H1 (cell line): Measurements from ENCODE around the gene AGTR1. TPM values are rescaled to one million over a fixed set of nuclear protein-coding genes. Genes with fewer than 3 reads are reported as not detected.

ENCODE experiments used
- CTCF ChIA-PET: fragments of 300-600 bp; sonication (Branson Sonifier 250); formaldehyde crosslinking; loops from one replicate; lab custom pipeline; 2021; ENCODE audit not compliant: partially characterized antibody; lab: Charles Lee
- POLR2A ChIA-PET: fragments of 300-600 bp; sonication (Branson Sonifier 250); formaldehyde crosslinking; loops from one replicate; lab custom pipeline; 2021; ENCODE audit warnings: inconsistent platforms; ENCODE audit not compliant: partially characterized antibody; lab: Charles Lee
- DNase-seq, 2 experiments: peaks; one replicate each; pipeline versions ENCODE4 v3.0.0 to v3.0.0-alpha.2; 2010 to 2022; ENCODE audit warnings: low spot score in 2 of 2, low read depth in 1 of 2, mixed read lengths in 1 of 2
- FAIRE-seq: peaks from 2 replicates; lab custom pipeline; 2011; peaks lifted over from hg19 to GRCh38; lab: Jason Lieb, UNC
- H2AFZ ChIP-seq: 2 replicates; pipeline ENCODE4 v1.8.1; 2012; ENCODE audit warnings: low read length, inconsistent platforms
- H2AK5ac ChIP-seq: 2 replicates; pipeline ENCODE4 v1.6.1; 2013; ENCODE audit warnings: low read depth, low read length
- H2BK120ac ChIP-seq: replicated peaks from 2 replicates; pipeline ENCODE3; 2013; ENCODE audit warnings: low read depth, low read length, inconsistent platforms
- H2BK12ac ChIP-seq: 2 replicates; pipeline ENCODE4 v1.6.1; 2013; ENCODE audit warnings: low read depth, low read length
- H2BK15ac ChIP-seq: 2 replicates; pipeline ENCODE4 v1.6.1; 2013; ENCODE audit warnings: low read length
- H2BK20ac ChIP-seq: 2 replicates; pipeline ENCODE4 v1.6.1; 2013; ENCODE audit warnings: low read length
- H2BK5ac ChIP-seq: 2 replicates; pipeline ENCODE4 v1.6.1; 2013; ENCODE audit warnings: low read depth, low read length
- H3K14ac ChIP-seq: 2 replicates; pipeline ENCODE4 v1.6.1; 2013; ENCODE audit warnings: inconsistent platforms; ENCODE audit not compliant: insufficient read length
- H3K18ac ChIP-seq: 2 replicates; pipeline ENCODE4 v1.6.1; 2013; ENCODE audit warnings: low read length; ENCODE audit errors: extremely low read depth
- H3K23ac ChIP-seq: 2 replicates; pipeline ENCODE4 v1.6.1; 2013; ENCODE audit warnings: inconsistent platforms; ENCODE audit not compliant: insufficient read length
- H3K23me2 ChIP-seq: 2 replicates; pipeline ENCODE4 v1.6.1; 2013; ENCODE audit warnings: low read depth, low read length
- H3K27ac ChIP-seq: 2 replicates; pipeline ENCODE4 v1.6.1; 2011; ENCODE audit warnings: low read depth, low read length, inconsistent platforms
- H3K27me3 ChIP-seq, 4 experiments: replicated peaks in 1 of 4; 1 replicate in 1 of 4; 2 replicates in 3 of 4; pipeline versions ENCODE4 v1.6.1 to v1.8.1; 2011 to 2013; ENCODE audit warnings: low read length in 3 of 4, mild to moderate bottlenecking in 3 of 4, inconsistent platforms in 2 of 4, mixed read lengths in 2 of 4, moderate library complexity in 1 of 4; ENCODE audit not compliant: control insufficient read depth in 3 of 4, insufficient read depth in 3 of 4; ENCODE audit errors: extremely low read depth in 1 of 4
- H3K36me3 ChIP-seq, 4 experiments: 2 replicates each; pipeline versions ENCODE4 v1.6.1 to v1.8.1; 2011 to 2013; ENCODE audit warnings: mild to moderate bottlenecking in 4 of 4, low read length in 3 of 4, moderate library complexity in 2 of 4, control low read depth in 1 of 4, inconsistent platforms in 1 of 4; ENCODE audit not compliant: insufficient read depth in 4 of 4, control insufficient read depth in 2 of 4
- H3K4ac ChIP-seq: replicated peaks from 2 replicates; pipeline ENCODE3; 2013; ENCODE audit warnings: low read length, low read depth, mixed read lengths, inconsistent platforms; ENCODE audit not compliant: insufficient read length
- H3K4me1 ChIP-seq, 4 experiments: replicated peaks in 1 of 4; 1 replicate in 1 of 4; 2 replicates in 3 of 4; pipeline versions ENCODE4 v1.6.1 to v1.8.1; 2011 to 2013; ENCODE audit warnings: low read length in 3 of 4, inconsistent platforms in 2 of 4, mixed read lengths in 1 of 4; ENCODE audit not compliant: insufficient read depth in 4 of 4, control insufficient read depth in 3 of 4
- H3K4me2 ChIP-seq, 2 experiments: 2 replicates each; pipeline versions ENCODE4 v1.6.1 to v1.8.1; 2011 to 2013; ENCODE audit warnings: low read depth in 2 of 2, low read length in 2 of 2, control low read depth in 1 of 2, inconsistent platforms in 1 of 2, mild to moderate bottlenecking in 1 of 2; ENCODE audit not compliant: insufficient read depth in 1 of 2
- H3K4me3 ChIP-seq, 4 experiments: fragments of 200-600, 300-600 bp in 1 of 4; sonication (generic), shearing (Covaris generic), sonication (Bioruptor Twin) in 1 of 4; 2 replicates each; pipeline versions ENCODE4 v1.5.1 to v1.8.1; 2011 to 2016; ENCODE audit warnings: low read length in 4 of 4, low read depth in 3 of 4, control low read depth in 2 of 4, inconsistent platforms in 2 of 4, mild to moderate bottlenecking in 2 of 4, mixed read lengths in 1 of 4, moderate library complexity in 1 of 4; ENCODE audit not compliant: insufficient read depth in 2 of 4; ENCODE audit errors: extremely low read depth in 1 of 4
- H3K56ac ChIP-seq: replicated peaks from 2 replicates; pipeline ENCODE3; 2013; ENCODE audit warnings: low read depth, mild to moderate bottlenecking, mixed read lengths, low read length, inconsistent platforms; ENCODE audit not compliant: insufficient read length
- H3K79me1 ChIP-seq: 2 replicates; pipeline ENCODE4 v1.6.1; 2013; ENCODE audit warnings: low read depth, low read length, control low read depth
- H3K79me2 ChIP-seq, 2 experiments: 2 replicates each; pipeline versions ENCODE4 v1.6.1 to v1.8.1; 2012 to 2013; ENCODE audit warnings: low read length in 2 of 2, mild to moderate bottlenecking in 2 of 2, inconsistent platforms in 1 of 2; ENCODE audit not compliant: insufficient read depth in 2 of 2, control insufficient read depth in 1 of 2
- H3K9ac ChIP-seq, 4 experiments: replicated peaks in 1 of 4; 1 replicate in 1 of 4; 2 replicates in 3 of 4; pipeline versions ENCODE4 v1.6.1 to v1.8.1; 2011 to 2013; ENCODE audit warnings: low read depth in 3 of 4, low read length in 3 of 4, control low read depth in 2 of 4, mild to moderate bottlenecking in 2 of 4, moderate library complexity in 2 of 4, inconsistent platforms in 1 of 4; ENCODE audit errors: extremely low read depth in 1 of 4
- H3K9me3 ChIP-seq, 2 experiments: 2 replicates each; pipeline versions ENCODE4 v1.6.1 to v1.8.1; 2012 to 2013; ENCODE audit warnings: mild to moderate bottlenecking in 2 of 2, moderate library complexity in 2 of 2, control low read depth in 1 of 2, inconsistent platforms in 1 of 2, low read depth in 1 of 2, low read length in 1 of 2, mixed read lengths in 1 of 2; ENCODE audit not compliant: insufficient read depth in 2 of 2
- H4K20me1 ChIP-seq, 2 experiments: replicated peaks in 1 of 2; 2 replicates each; pipeline versions ENCODE3 to v1.8.1; 2011 to 2013; ENCODE audit warnings: inconsistent platforms in 2 of 2, low read length in 2 of 2, mild to moderate bottlenecking in 1 of 2; ENCODE audit not compliant: insufficient read depth in 2 of 2, control insufficient read depth in 1 of 2
- H4K5ac ChIP-seq: 2 replicates; pipeline ENCODE4 v1.6.1; 2013; ENCODE audit warnings: low read length, low read depth, mixed read lengths, inconsistent platforms; ENCODE audit not compliant: insufficient read length
- H4K8ac ChIP-seq: 2 replicates; pipeline ENCODE4 v1.8.0; 2013; ENCODE audit warnings: mild to moderate bottlenecking, moderate library complexity, low read length, inconsistent platforms; ENCODE audit not compliant: insufficient read depth; ENCODE audit errors: extremely low read depth
- H4K91ac ChIP-seq: replicated peaks from 2 replicates; pipeline ENCODE3; 2013; ENCODE audit warnings: low read length, mixed read lengths, inconsistent platforms; ENCODE audit not compliant: insufficient read length
- ATF2 ChIP-seq: IDR thresholded peaks from 2 replicates; pipeline ENCODE4 v1.6.1; 2012; ENCODE audit warnings: low read length, inconsistent platforms
- CHD2 ChIP-seq: IDR thresholded peaks from 2 replicates; pipeline ENCODE4 v1.6.1; 2012; ENCODE audit warnings: low read length, improper control_type of control experiment
- CTCF ChIP-seq, 3 experiments: IDR thresholded peaks; 1 replicate in 2 of 3; 2 replicates in 1 of 3; pipeline versions ENCODE4 v1.5.1 to v1.6.1; 2011; ENCODE audit warnings: low read length in 3 of 3, mild to moderate bottlenecking in 3 of 3, inconsistent platforms in 2 of 3, low read depth in 1 of 3, moderate library complexity in 1 of 3; ENCODE audit not compliant: insufficient read depth in 1 of 3; ENCODE audit errors: control extremely low read depth in 1 of 3
- EZH2 ChIP-seq: fragments of 200-600 bp; sonication (generic); IDR thresholded peaks from 2 replicates; pipeline ENCODE4 v1.7.1; 2012; ENCODE audit warnings: low read depth, mild to moderate bottlenecking, moderate library complexity, low read length, inconsistent platforms; ENCODE audit not compliant: severe bottlenecking
- WGBS, 2 experiments: shearing (Covaris generic) in 1 of 2; methylation state at CpG; one replicate each; pipeline versions ENCODE4 v1.1.6 to v1.1.7; 2013 to 2015; ENCODE audit warnings: low lambda C conversion rate in 2 of 2, mixed read lengths in 2 of 2, inconsistent platforms in 1 of 2, low coverage in 1 of 2, missing lambda C conversion rate in 1 of 2; ENCODE audit not compliant: insufficient replicate concordance in 2 of 2, insufficient coverage in 1 of 2, insufficient read length in 1 of 2; ENCODE audit errors: extremely low coverage in 1 of 2, missing lambda C conversion rate in 1 of 2; 5-methylcytosine and 5-hydroxymethylcytosine counted together
- polyA plus RNA-seq, 7 experiments: library from polyadenylated mRNA; depleted of rRNA in 3 of 7; stranded (reverse) in 5 of 7; unstranded in 2 of 7; fragments of >200 nt in 5 of 7; fragments of 200-250 nt in 2 of 7; gene quantifications; 1 replicate in 5 of 7; 2 replicates in 1 of 7; 4 replicates in 1 of 7; pipeline versions ENCODE4 v1.2.1 to v1.2.3, GENCODE V29; 2011 to 2013; ENCODE audit warnings: missing spikeins in 2 of 7, mixed read lengths in 2 of 7
- total RNA-seq: library from RNA; stranded (reverse); fragmentation: NEBNext Ultra II Directional; extraction: Animal tissue kit (Norgen Biotek cat#: 25700); gene quantifications from 2 replicates; pipeline ENCODE4 v1.2.1, GENCODE V29; 2021

The AGTR1 gene
- total and polyA plus RNA-seq, 2 of the 8 experiments (the other 6 are each of a cell fraction or from before 2014, with no cell fraction given): 0.03 TPM; not detected in 1

- POLR2A ChIA-PET: no interaction called here
- FAIRE-seq: peak; percentile 28
These were observed 92.7 kb downstream of the AGTR1 start for GRCh38 chr3:148790370-148790769.

More at GRCh38 chr3:148790370-148790769, 92.7 kb downstream of the AGTR1 start:
- Histone ChIP-seq H3K23me2 (no peaks in the 10 kb centered on the region), H4K91ac (no peak overlapping the region), H3K9ac (no peak overlapping the region), H2BK15ac (no peak overlapping the region), H3K23ac (no peak overlapping the region), H3K79me1 (no peaks in the 10 kb centered on the region), H2BK20ac (no peak overlapping the region), H3K56ac (no peak overlapping the region), H3K27ac (no peak overlapping the region), H4K20me1 (no peaks in the 10 kb centered on the region), H3K14ac (no peak overlapping the region), H3K18ac (no peak overlapping the region), H2BK5ac (no peak overlapping the region), H2AK5ac (no peak overlapping the region), H2BK120ac (no peak overlapping the region), H2BK12ac (no peak overlapping the region), H2AFZ (no peak overlapping the region), H3K9me3 (peaks cover 10 to 13% of the 10 kb centered on the region in 2 experiments; a peak in 3 of 4 replicates), H3K36me3 (no peaks in the 10 kb centered on the region; a peak in 1 of 8 replicates), H3K4me2 (no peak overlapping the region), H4K8ac (no peak overlapping the region), H3K4me1 (no peaks in the 10 kb centered on the region), H3K27me3 (no peaks in the 10 kb centered on the region), H3K4me3 (no peak overlapping the region), H4K5ac (no peak overlapping the region), H3K79me2 (no peaks in the 10 kb centered on the region), H3K4ac (no peak overlapping the region)
- TF ChIP-seq CTCF (IDR thresholded peaks at IDR 0.05; ENCODE audit: control extremely low read depth in 1 of 3, insufficient read depth in 1 of 3, low read depth in 1 of 3, low read length in 3 of 3) (no peak), ATF2 (no peak), EZH2 (no peak), CHD2 (no peak)
- WGBS, 2 experiments: 85% methylated on average over 2 of the region's 2 CpGs; no CpG with 5 or more reads in 1 of the 2 experiments
- no peak for DNase-seq
- CTCF ChIA-PET: interaction anchor here (1.0 kb wide), 1 partner anchor 63 kb away, joined by 3 read pairs; no protein-coding TSS in a partner anchor
